H1 (cell line): Measurements from ENCODE around the gene CD1B. TPM values are rescaled to one million over a fixed set of nuclear protein-coding genes. Genes with fewer than 3 reads are reported as not detected.
"Not testable (repeated sequence)": the region's sequence is repeated elsewhere in the genome, so short reads cannot be mapped to it uniquely, and the experiment has no call there.

ENCODE experiments used
- CTCF ChIA-PET: fragments of 300-600 bp; sonication (Branson Sonifier 250); formaldehyde crosslinking; loops from one replicate; lab custom pipeline; 2021; ENCODE audit not compliant: partially characterized antibody; lab: Charles Lee
- POLR2A ChIA-PET: fragments of 300-600 bp; sonication (Branson Sonifier 250); formaldehyde crosslinking; loops from one replicate; lab custom pipeline; 2021; ENCODE audit warnings: inconsistent platforms; ENCODE audit not compliant: partially characterized antibody; lab: Charles Lee
- DNase-seq, 2 experiments: peaks; one replicate each; pipeline versions ENCODE4 v3.0.0 to v3.0.0-alpha.2; 2010 to 2022; ENCODE audit warnings: low spot score in 2 of 2, low read depth in 1 of 2, mixed read lengths in 1 of 2
- FAIRE-seq: peaks from 2 replicates; lab custom pipeline; 2011; peaks lifted over from hg19 to GRCh38; lab: Jason Lieb, UNC
- H2AFZ ChIP-seq: 2 replicates; pipeline ENCODE4 v1.8.1; 2012; ENCODE audit warnings: low read length, inconsistent platforms
- H2AK5ac ChIP-seq: 2 replicates; pipeline ENCODE4 v1.6.1; 2013; ENCODE audit warnings: low read depth, low read length
- H2BK120ac ChIP-seq: replicated peaks from 2 replicates; pipeline ENCODE3; 2013; ENCODE audit warnings: low read depth, low read length, inconsistent platforms
- H2BK12ac ChIP-seq: 2 replicates; pipeline ENCODE4 v1.6.1; 2013; ENCODE audit warnings: low read depth, low read length
- H2BK15ac ChIP-seq: 2 replicates; pipeline ENCODE4 v1.6.1; 2013; ENCODE audit warnings: low read length
- H2BK20ac ChIP-seq: 2 replicates; pipeline ENCODE4 v1.6.1; 2013; ENCODE audit warnings: low read length
- H2BK5ac ChIP-seq: 2 replicates; pipeline ENCODE4 v1.6.1; 2013; ENCODE audit warnings: low read depth, low read length
- H3K14ac ChIP-seq: 2 replicates; pipeline ENCODE4 v1.6.1; 2013; ENCODE audit warnings: inconsistent platforms; ENCODE audit not compliant: insufficient read length
- H3K18ac ChIP-seq: 2 replicates; pipeline ENCODE4 v1.6.1; 2013; ENCODE audit warnings: low read length; ENCODE audit errors: extremely low read depth
- H3K23ac ChIP-seq: 2 replicates; pipeline ENCODE4 v1.6.1; 2013; ENCODE audit warnings: inconsistent platforms; ENCODE audit not compliant: insufficient read length
- H3K23me2 ChIP-seq: 2 replicates; pipeline ENCODE4 v1.6.1; 2013; ENCODE audit warnings: low read depth, low read length
- H3K27ac ChIP-seq: 2 replicates; pipeline ENCODE4 v1.6.1; 2011; ENCODE audit warnings: low read depth, low read length, inconsistent platforms
- H3K27me3 ChIP-seq, 4 experiments: replicated peaks in 1 of 4; 1 replicate in 1 of 4; 2 replicates in 3 of 4; pipeline versions ENCODE4 v1.6.1 to v1.8.1; 2011 to 2013; ENCODE audit warnings: low read length in 3 of 4, mild to moderate bottlenecking in 3 of 4, inconsistent platforms in 2 of 4, mixed read lengths in 2 of 4, moderate library complexity in 1 of 4; ENCODE audit not compliant: control insufficient read depth in 3 of 4, insufficient read depth in 3 of 4; ENCODE audit errors: extremely low read depth in 1 of 4
- H3K36me3 ChIP-seq, 4 experiments: 2 replicates each; pipeline versions ENCODE4 v1.6.1 to v1.8.1; 2011 to 2013; ENCODE audit warnings: mild to moderate bottlenecking in 4 of 4, low read length in 3 of 4, moderate library complexity in 2 of 4, control low read depth in 1 of 4, inconsistent platforms in 1 of 4; ENCODE audit not compliant: insufficient read depth in 4 of 4, control insufficient read depth in 2 of 4
- H3K4ac ChIP-seq: replicated peaks from 2 replicates; pipeline ENCODE3; 2013; ENCODE audit warnings: low read length, low read depth, mixed read lengths, inconsistent platforms; ENCODE audit not compliant: insufficient read length
- H3K4me1 ChIP-seq, 4 experiments: replicated peaks in 1 of 4; 1 replicate in 1 of 4; 2 replicates in 3 of 4; pipeline versions ENCODE4 v1.6.1 to v1.8.1; 2011 to 2013; ENCODE audit warnings: low read length in 3 of 4, inconsistent platforms in 2 of 4, mixed read lengths in 1 of 4; ENCODE audit not compliant: insufficient read depth in 4 of 4, control insufficient read depth in 3 of 4
- H3K4me2 ChIP-seq, 2 experiments: 2 replicates each; pipeline versions ENCODE4 v1.6.1 to v1.8.1; 2011 to 2013; ENCODE audit warnings: low read depth in 2 of 2, low read length in 2 of 2, control low read depth in 1 of 2, inconsistent platforms in 1 of 2, mild to moderate bottlenecking in 1 of 2; ENCODE audit not compliant: insufficient read depth in 1 of 2
- H3K4me3 ChIP-seq, 4 experiments: fragments of 200-600, 300-600 bp in 1 of 4; sonication (generic), shearing (Covaris generic), sonication (Bioruptor Twin) in 1 of 4; 2 replicates each; pipeline versions ENCODE4 v1.5.1 to v1.8.1; 2011 to 2016; ENCODE audit warnings: low read length in 4 of 4, low read depth in 3 of 4, control low read depth in 2 of 4, inconsistent platforms in 2 of 4, mild to moderate bottlenecking in 2 of 4, mixed read lengths in 1 of 4, moderate library complexity in 1 of 4; ENCODE audit not compliant: insufficient read depth in 2 of 4; ENCODE audit errors: extremely low read depth in 1 of 4
- H3K56ac ChIP-seq: replicated peaks from 2 replicates; pipeline ENCODE3; 2013; ENCODE audit warnings: low read depth, mild to moderate bottlenecking, mixed read lengths, low read length, inconsistent platforms; ENCODE audit not compliant: insufficient read length
- H3K79me1 ChIP-seq: 2 replicates; pipeline ENCODE4 v1.6.1; 2013; ENCODE audit warnings: low read depth, low read length, control low read depth
- H3K79me2 ChIP-seq, 2 experiments: 2 replicates each; pipeline versions ENCODE4 v1.6.1 to v1.8.1; 2012 to 2013; ENCODE audit warnings: low read length in 2 of 2, mild to moderate bottlenecking in 2 of 2, inconsistent platforms in 1 of 2; ENCODE audit not compliant: insufficient read depth in 2 of 2, control insufficient read depth in 1 of 2
- H3K9ac ChIP-seq, 4 experiments: replicated peaks in 1 of 4; 1 replicate in 1 of 4; 2 replicates in 3 of 4; pipeline versions ENCODE4 v1.6.1 to v1.8.1; 2011 to 2013; ENCODE audit warnings: low read depth in 3 of 4, low read length in 3 of 4, control low read depth in 2 of 4, mild to moderate bottlenecking in 2 of 4, moderate library complexity in 2 of 4, inconsistent platforms in 1 of 4; ENCODE audit errors: extremely low read depth in 1 of 4
- H3K9me3 ChIP-seq, 2 experiments: 2 replicates each; pipeline versions ENCODE4 v1.6.1 to v1.8.1; 2012 to 2013; ENCODE audit warnings: mild to moderate bottlenecking in 2 of 2, moderate library complexity in 2 of 2, control low read depth in 1 of 2, inconsistent platforms in 1 of 2, low read depth in 1 of 2, low read length in 1 of 2, mixed read lengths in 1 of 2; ENCODE audit not compliant: insufficient read depth in 2 of 2
- H4K20me1 ChIP-seq, 2 experiments: replicated peaks in 1 of 2; 2 replicates each; pipeline versions ENCODE3 to v1.8.1; 2011 to 2013; ENCODE audit warnings: inconsistent platforms in 2 of 2, low read length in 2 of 2, mild to moderate bottlenecking in 1 of 2; ENCODE audit not compliant: insufficient read depth in 2 of 2, control insufficient read depth in 1 of 2
- H4K5ac ChIP-seq: 2 replicates; pipeline ENCODE4 v1.6.1; 2013; ENCODE audit warnings: low read length, low read depth, mixed read lengths, inconsistent platforms; ENCODE audit not compliant: insufficient read length
- H4K8ac ChIP-seq: 2 replicates; pipeline ENCODE4 v1.8.0; 2013; ENCODE audit warnings: mild to moderate bottlenecking, moderate library complexity, low read length, inconsistent platforms; ENCODE audit not compliant: insufficient read depth; ENCODE audit errors: extremely low read depth
- H4K91ac ChIP-seq: replicated peaks from 2 replicates; pipeline ENCODE3; 2013; ENCODE audit warnings: low read length, mixed read lengths, inconsistent platforms; ENCODE audit not compliant: insufficient read length
- WGBS, 2 experiments: shearing (Covaris generic) in 1 of 2; methylation state at CpG; one replicate each; pipeline versions ENCODE4 v1.1.6 to v1.1.7; 2013 to 2015; ENCODE audit warnings: low lambda C conversion rate in 2 of 2, mixed read lengths in 2 of 2, inconsistent platforms in 1 of 2, low coverage in 1 of 2, missing lambda C conversion rate in 1 of 2; ENCODE audit not compliant: insufficient replicate concordance in 2 of 2, insufficient coverage in 1 of 2, insufficient read length in 1 of 2; ENCODE audit errors: extremely low coverage in 1 of 2, missing lambda C conversion rate in 1 of 2; 5-methylcytosine and 5-hydroxymethylcytosine counted together
- polyA plus RNA-seq, 7 experiments: library from polyadenylated mRNA; depleted of rRNA in 3 of 7; stranded (reverse) in 5 of 7; unstranded in 2 of 7; fragments of >200 nt in 5 of 7; fragments of 200-250 nt in 2 of 7; gene quantifications; 1 replicate in 5 of 7; 2 replicates in 1 of 7; 4 replicates in 1 of 7; pipeline versions ENCODE4 v1.2.1 to v1.2.3, GENCODE V29; 2011 to 2013; ENCODE audit warnings: missing spikeins in 2 of 7, mixed read lengths in 2 of 7
- total RNA-seq: library from RNA; stranded (reverse); fragmentation: NEBNext Ultra II Directional; extraction: Animal tissue kit (Norgen Biotek cat#: 25700); gene quantifications from 2 replicates; pipeline ENCODE4 v1.2.1, GENCODE V29; 2021

Gene CD1B
- total and polyA plus RNA-seq, 2 of the 8 experiments (the other 6 are each of a cell fraction or from before 2014, with no cell fraction given), result not detected

DNA sequence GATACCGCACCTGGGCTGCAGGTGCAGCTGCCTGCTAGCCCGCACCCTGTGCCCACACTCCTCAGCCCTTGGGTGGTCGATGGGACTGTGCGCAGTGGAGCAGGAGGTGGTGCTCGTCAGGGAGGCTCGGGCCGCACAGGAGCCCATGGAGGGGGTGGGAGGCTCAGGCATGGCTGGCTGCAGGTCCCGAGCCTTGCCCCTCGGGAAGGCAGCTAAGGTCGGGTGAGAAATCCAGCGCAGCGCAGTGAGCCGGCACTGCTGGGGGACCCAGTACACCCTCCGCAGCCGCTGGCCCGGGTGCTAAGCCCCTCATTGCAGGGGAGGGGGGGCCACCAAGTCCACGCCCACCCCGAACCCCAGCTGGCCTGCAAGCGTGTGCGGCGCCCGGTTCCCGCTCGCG lies 42.8 kb upstream of the CD1B start:
- H3K79me1 ChIP-seq, POLR2A ChIA-PET, H3K23ac ChIP-seq, H2BK120ac ChIP-seq, H3K79me2 ChIP-seq, H4K20me1 ChIP-seq, H2BK5ac ChIP-seq, H2BK12ac ChIP-seq, H3K4me3 ChIP-seq, H3K4me1 ChIP-seq, DNase-seq, H2BK15ac ChIP-seq, H3K56ac ChIP-seq, H3K9me3 ChIP-seq, H3K9ac ChIP-seq, H4K8ac ChIP-seq, H3K4me2 ChIP-seq, H4K91ac ChIP-seq, H2AFZ ChIP-seq, H3K27ac ChIP-seq, H3K23me2 ChIP-seq, H3K14ac ChIP-seq, H2BK20ac ChIP-seq, H3K36me3 ChIP-seq, H3K4ac ChIP-seq, H4K5ac ChIP-seq, FAIRE-seq, H2AK5ac ChIP-seq, H3K18ac ChIP-seq, H3K27me3 ChIP-seq: not testable (repeated sequence)
- CTCF ChIA-PET, result interaction anchor here (0.9 to 1.1 kb wide), 2 partner anchors 16 to 34 kb away, joined by 4 read pairs; no protein-coding TSS in a partner anchor
- 85% methylated on average over 16 of the region's 25 CpGs; no CpG with 5 or more reads in 1 of the 2 experiments for WGBS, 2 experiments
